ENCODE data around the gene ITPA. TPM values are rescaled to one million over a fixed set of nuclear protein-coding genes. Genes with fewer than 3 reads are reported as not detected.

ITPA gene
- total and polyA plus RNA-seq, 10 of the 15 experiments (the other 5 are each of a cell fraction or from before 2014, with no cell fraction given) = 5.5 to 124 (median 66.3) TPM

DNA sequence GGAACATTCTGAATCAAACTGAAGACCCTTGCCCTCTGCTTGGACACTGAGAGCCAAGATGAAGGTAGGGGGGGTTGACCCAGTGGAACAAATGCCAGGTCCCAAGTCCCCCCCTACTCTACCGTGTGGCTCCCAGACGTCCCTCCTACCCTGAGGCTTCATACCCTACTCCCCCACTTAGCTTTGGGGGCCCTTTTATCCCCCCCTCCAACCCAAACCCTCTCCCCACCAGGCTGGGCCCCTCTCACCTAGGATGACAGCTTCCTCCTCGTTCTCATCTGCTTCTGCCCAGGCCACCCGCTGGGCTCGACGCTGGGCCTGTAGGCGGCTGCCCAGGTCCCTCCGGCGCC lies 6.4 kb upstream of the ITPA start:
- H3K27me3 ChIP-seq (replicated peaks in 1 of 2; ENCODE audit: control insufficient read depth in 2 of 2, insufficient read depth in 2 of 2, low read length in 1 of 2) = no peaks in the 10 kb centered on the region
- POLR2A ChIA-PET = interaction anchor here (0.5 to 1.4 kb wide), 2 partner anchors 45 to 354 kb away, joined by 3 to 7 read pairs; no protein-coding TSS in a partner anchor
- no peaks in the 10 kb centered on the region for H3K9me3 ChIP-seq (replicated peaks; ENCODE audit: control insufficient read depth, insufficient read depth, low read length)
- no peak overlapping the region for H2AFZ ChIP-seq (ENCODE audit: control insufficient read depth, low read depth, low read length)
- H3K4me3 ChIP-seq = peak overlapping the region; percentile 89
- H3K9ac ChIP-seq (ENCODE audit: control insufficient read depth, insufficient read depth, low read length) = peak overlapping the region; percentile 94
- peak overlapping the region; percentile 89 for H3K4me2 ChIP-seq (ENCODE audit: control insufficient read depth, insufficient read depth)
- RAD21 ChIA-PET (ENCODE audit: unreplicated experiment) = interaction anchor here (0.7 kb wide), 1 partner anchor 10 kb away, joined by 3 read pairs; no protein-coding TSS in a partner anchor
- SMC1A ChIA-PET (ENCODE audit: uncharacterized antibody, unreplicated experiment) = interaction anchor here (1.1 kb wide), 1 partner anchor 15 kb away, joined by 5 read pairs; no protein-coding TSS in a partner anchor
- peaks cover 4% of the 10 kb centered on the region for H3K4me1 ChIP-seq (ENCODE audit: control insufficient read depth, insufficient read depth, low read length)
- intact Hi-C loops (cut with micrococcal nuclease; ENCODE audit: unreplicated experiment) = loop anchor here (10.0 kb wide), 1 partner anchor 158 kb away; the partner anchor contains the start of genes GNRH2 and MRPS26
- 55% methylated on average over 9 of the region's 9 CpGs for WGBS (ENCODE audit: insufficient coverage, insufficient replicate concordance, low lambda C conversion rate, missing lambda C conversion rate)
- no TSS peak for BruUV-seq (replicated peaks)
- ATAC-seq (no peak), DNase-seq (ENCODE audit: low read depth, low spot score) (no peak), FAIRE-seq (no peak)
- CTCF ChIA-PET = interaction anchor here (1.0 to 1.6 kb wide), 3 partner anchors 16 to 85 kb away, joined by 3 to 7 read pairs (median 5); no protein-coding TSS in a partner anchor
- in situ Hi-C loops (cut with MboI) = no loop called here
- no peaks in the 10 kb centered on the region for H4K20me1 ChIP-seq (ENCODE audit: control insufficient read depth, insufficient read depth)
- no peak for TF ChIP-seq ZZZ3 (IDR thresholded peaks at IDR 0.05; ENCODE audit: control insufficient read depth, insufficient read length, low read depth)
- no peak for TF ChIP-seq GATAD2B (conservative IDR thresholded peaks at IDR 0.05; ENCODE audit: low read depth)
- no peak for TF ChIP-seq EZH2 (IDR thresholded peaks at IDR 0.05; ENCODE audit: borderline replicate concordance, control insufficient read depth, low read depth, low read length)
- TF ChIP-seq ETV6 (conservative IDR thresholded peaks at IDR 0.05 in 1 of 2, IDR thresholded peaks at IDR 0.05 in 1 of 2; ENCODE audit: borderline replicate concordance in 1 of 2, low read depth in 1 of 2) = no peak
- TF ChIP-seq CREB1 (IDR thresholded peaks at IDR 0.05; ENCODE audit: low read depth) = no peak
- no peak for TF ChIP-seq SMC3 (IDR thresholded peaks at IDR 0.05; ENCODE audit: borderline replicate concordance, low read length)
- no peak for TF ChIP-seq SUPT20H (IDR thresholded peaks at IDR 0.05; ENCODE audit: borderline replicate concordance, control insufficient read depth, low read depth, low read length)
- no peak for TF ChIP-seq CHD4 (IDR thresholded peaks at IDR 0.05)
- peak overlapping the region; percentile 90; the same call in 1 of the 2 replicates for H3K27ac ChIP-seq (ENCODE audit: control insufficient read depth, insufficient read depth)
- peaks cover 8 to 9% of the 10 kb centered on the region in 2 experiments; a peak in 3 of 4 replicates for H3K36me3 ChIP-seq (ENCODE audit: control insufficient read depth in 2 of 2, insufficient read depth in 2 of 2, low read length in 1 of 2)
- peaks cover 22% of the 10 kb centered on the region for H3K79me2 ChIP-seq (ENCODE audit: control insufficient read depth, insufficient read depth, low read length)
